SK-N-SH treated with all-trans-retinoic acid at 6 μM for 48 hours (cell line): ENCODE results near the gene SAMD3.

ENCODE experiments used
- ATAC-seq: fragments of 200-7000 bp; cut with Tn5 transposase; 3 replicates; pipeline ENCODE4 v1.9.1; 2020; ENCODE audit warnings: mild to moderate bottlenecking, moderate library complexity
- BACH2 ChIP-seq: fragments of 250-450 bp; sonication (Bioruptor Pico); IDR thresholded peaks from 2 replicates; pipeline ENCODE4 v1.9.0; 2021; ENCODE audit warnings: mild to moderate bottlenecking, borderline replicate concordance
- CREB5 ChIP-seq: fragments of 250-450 bp; sonication (Bioruptor Pico); IDR thresholded peaks from 2 replicates; pipeline ENCODE4 v1.5.1; 2020; ENCODE audit warnings: low read depth, mild to moderate bottlenecking, moderate library complexity
- CSRNP3 ChIP-seq: fragments of 250-450 bp; sonication (Bioruptor Pico); IDR thresholded peaks from 2 replicates; pipeline ENCODE4 v1.5.1; 2021; ENCODE audit warnings: mild to moderate bottlenecking, moderate library complexity
- GLIS3 ChIP-seq: fragments of 250-450 bp; sonication (Bioruptor Pico); IDR thresholded peaks from 2 replicates; pipeline ENCODE4 v1.5.0; 2020; ENCODE audit warnings: mild to moderate bottlenecking, moderate library complexity
- ISL1 ChIP-seq: fragments of 250-450 bp; sonication (Bioruptor Pico); IDR thresholded peaks from 2 replicates; pipeline ENCODE4 v2.1.2; 2022; ENCODE audit warnings: mild to moderate bottlenecking, moderate library complexity
- OSR1 ChIP-seq: fragments of 250-450 bp; sonication (Bioruptor Pico); IDR thresholded peaks from 2 replicates; pipeline ENCODE4 v1.8.0; 2022; ENCODE audit warnings: moderate library complexity, mild to moderate bottlenecking, inconsistent platforms
- PATZ1 ChIP-seq: fragments of 250-450 bp; sonication (Bioruptor Pico); IDR thresholded peaks from 2 replicates; pipeline ENCODE4 v1.8.0; 2020; ENCODE audit warnings: mild to moderate bottlenecking, moderate library complexity, borderline replicate concordance
- POU6F1 ChIP-seq: fragments of 250-450 bp; sonication (Bioruptor Pico); IDR thresholded peaks from 2 replicates; pipeline ENCODE4 v1.8.0; 2021; ENCODE audit warnings: low read depth, mild to moderate bottlenecking, moderate library complexity, borderline replicate concordance
- PPARA ChIP-seq: fragments of 250-450 bp; sonication (Bioruptor Pico); IDR thresholded peaks from 2 replicates; pipeline ENCODE4 v1.5.0; 2020; ENCODE audit warnings: mild to moderate bottlenecking, borderline replicate concordance
- RARB ChIP-seq: fragments of 250-450 bp; sonication (Bioruptor Pico); IDR thresholded peaks from 2 replicates; pipeline ENCODE4 v1.8.0; 2021; ENCODE audit warnings: mild to moderate bottlenecking, moderate library complexity
- SNAI2 ChIP-seq: fragments of 250-450 bp; sonication (Bioruptor Pico); IDR thresholded peaks from 2 replicates; pipeline ENCODE4 v1.5.0; 2020; ENCODE audit warnings: mild to moderate bottlenecking, moderate library complexity
- TCF4 ChIP-seq: fragments of 250-450 bp; sonication (Bioruptor Pico); IDR thresholded peaks from 2 replicates; pipeline ENCODE4 v1.8.0; 2021; ENCODE audit warnings: mild to moderate bottlenecking, moderate library complexity, borderline replicate concordance
- TOX ChIP-seq: fragments of 250-450 bp; sonication (Bioruptor Pico); IDR thresholded peaks from 2 replicates; pipeline ENCODE4 v1.8.0; 2021; ENCODE audit warnings: mild to moderate bottlenecking, moderate library complexity, borderline replicate concordance
- TSHZ2 ChIP-seq: fragments of 250-450 bp; sonication (Bioruptor Pico); IDR thresholded peaks from 2 replicates; pipeline ENCODE4 v1.5.0; 2020; ENCODE audit warnings: mild to moderate bottlenecking, moderate library complexity
- ZC3H10 ChIP-seq: fragments of 250-450 bp; sonication (Bioruptor Pico); IDR thresholded peaks from 2 replicates; pipeline ENCODE4 v1.5.1; 2021; ENCODE audit warnings: mild to moderate bottlenecking, moderate library complexity
- ZFP3 ChIP-seq: fragments of 250-450 bp; sonication (Bioruptor Pico); IDR thresholded peaks from 2 replicates; pipeline ENCODE4 v1.5.0; 2020; ENCODE audit warnings: mild to moderate bottlenecking, moderate library complexity
- ZFP30 ChIP-seq: fragments of 450-650 bp; formaldehyde crosslinking; IDR thresholded peaks from 2 replicates; pipeline ENCODE4 v1.5.0; 2022; ENCODE audit warnings: mild to moderate bottlenecking, moderate library complexity
- ZNF565 ChIP-seq: fragments of 450-650 bp; formaldehyde crosslinking; conservative IDR thresholded peaks from 2 replicates; pipeline ENCODE4 v1.5.0; 2020; ENCODE audit warnings: low read depth, mild to moderate bottlenecking, moderate library complexity
- ZNF70 ChIP-seq: fragments of 450-650 bp; formaldehyde crosslinking; IDR thresholded peaks from 2 replicates; pipeline ENCODE4 v1.5.0; 2020; ENCODE audit warnings: mild to moderate bottlenecking, moderate library complexity
- ZNF8 ChIP-seq: fragments of 450-650 bp; formaldehyde crosslinking; IDR thresholded peaks from 2 replicates; pipeline ENCODE4 v1.5.0; 2020; ENCODE audit warnings: mild to moderate bottlenecking, moderate library complexity

SAMD3 gene

GRCh38 chr6:130138116-130138908 lies 84.4 kb downstream of the SAMD3 start:
- TF ChIP-seq ZNF565 (CRISPR knock-in tag) (no peak), TCF4 (CRISPR knock-in tag) (no peak), CREB5 (CRISPR knock-in tag) (no peak), TOX (CRISPR knock-in tag) (no peak), POU6F1 (CRISPR knock-in tag) (no peak), PATZ1 (CRISPR knock-in tag) (no peak), CSRNP3 (CRISPR knock-in tag) (no peak), ZFP30 (CRISPR knock-in tag) (no peak), PPARA (CRISPR knock-in tag) (no peak), TSHZ2 (no peak), OSR1 (CRISPR knock-in tag) (no peak), SNAI2 (CRISPR knock-in tag) (no peak), BACH2 (no peak), ZNF70 (CRISPR knock-in tag) (no peak), ISL1 (CRISPR knock-in tag) (no peak), RARB (CRISPR knock-in tag) (no peak), ZNF8 (CRISPR knock-in tag) (no peak), ZC3H10 (CRISPR knock-in tag) (no peak), GLIS3 (CRISPR knock-in tag) (no peak)
- no peak for ATAC-seq

- ATAC-seq, result no peak
- TF ChIP-seq CREB5 (CRISPR knock-in tag) (no peak), ZNF565 (CRISPR knock-in tag) (no peak), TOX (CRISPR knock-in tag) (no peak), ZC3H10 (CRISPR knock-in tag) (no peak), ZFP3 (CRISPR knock-in tag) (no peak), BACH2 (no peak), SNAI2 (CRISPR knock-in tag) (no peak), OSR1 (CRISPR knock-in tag) (no peak), ZFP30 (CRISPR knock-in tag) (no peak), TSHZ2 (no peak), ISL1 (CRISPR knock-in tag) (no peak), RARB (CRISPR knock-in tag) (no peak), CSRNP3 (CRISPR knock-in tag) (no peak), POU6F1 (CRISPR knock-in tag) (no peak), ZNF8 (CRISPR knock-in tag) (no peak)
These were observed 86.0 kb downstream of the SAMD3 start for GRCh38 chr6:130136798-130137197.
